Jurkat, Clone E6-1 (cell line): ENCODE data around the gene TRIM3.
A peak's percentile ranks its signal among the peaks of the same experiment; 100 is the strongest.

ENCODE experiments used
- DNase-seq: peaks from one replicate; pipeline ENCODE4 v3.0.0-alpha.2; 2011; ENCODE audit warnings: low read depth, low spot score
- H3K4me3 ChIP-seq: 2 replicates; pipeline ENCODE4 v1.5.1; 2011; ENCODE audit warnings: mild to moderate bottlenecking, low read length, control low read depth, moderate library complexity

The TRIM3 gene

DNA sequence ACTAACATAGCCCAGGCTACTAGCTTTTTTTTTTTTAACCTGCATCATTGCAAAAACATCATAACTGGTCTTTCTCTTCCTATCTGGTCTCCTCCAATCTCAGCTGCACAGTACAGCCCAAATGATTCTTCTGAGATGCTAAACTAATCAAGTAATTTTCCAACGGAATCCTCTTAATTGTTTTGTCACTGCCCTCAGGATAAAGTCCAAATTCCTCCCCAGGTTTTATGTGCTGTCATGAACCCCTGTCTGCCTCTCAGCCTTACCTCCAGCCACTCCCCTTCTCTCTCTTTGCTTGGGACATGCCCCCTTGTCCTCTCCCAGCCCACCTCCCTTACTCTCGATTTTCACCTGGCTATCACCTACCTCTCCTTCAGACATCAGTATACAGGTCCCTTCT is 67.4 kb downstream of the TRIM3 start:
- no peak overlapping the region for H3K4me3 ChIP-seq
- DNase-seq = no peak

DNA sequence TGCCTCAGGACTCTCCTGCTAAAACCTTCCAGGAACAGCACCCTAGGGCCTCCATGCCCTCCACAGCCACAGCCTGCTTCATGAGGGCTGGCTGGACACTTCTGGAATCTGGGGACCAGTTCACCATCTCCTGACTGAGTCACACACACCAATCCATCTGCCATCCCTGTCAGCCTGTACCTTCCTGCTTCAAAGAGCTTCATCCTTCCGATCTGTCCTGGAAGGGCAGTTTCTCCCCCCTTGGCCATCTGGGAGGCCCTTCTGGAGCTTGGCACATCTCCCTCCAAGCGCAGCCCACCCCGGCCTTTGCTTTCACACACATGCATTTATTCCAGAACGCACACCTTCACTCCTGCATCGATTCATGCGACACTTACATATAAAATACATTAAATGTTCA is 67.9 kb downstream of the TRIM3 start:
- DNase-seq = no peak
- no peak overlapping the region for H3K4me3 ChIP-seq

DNA sequence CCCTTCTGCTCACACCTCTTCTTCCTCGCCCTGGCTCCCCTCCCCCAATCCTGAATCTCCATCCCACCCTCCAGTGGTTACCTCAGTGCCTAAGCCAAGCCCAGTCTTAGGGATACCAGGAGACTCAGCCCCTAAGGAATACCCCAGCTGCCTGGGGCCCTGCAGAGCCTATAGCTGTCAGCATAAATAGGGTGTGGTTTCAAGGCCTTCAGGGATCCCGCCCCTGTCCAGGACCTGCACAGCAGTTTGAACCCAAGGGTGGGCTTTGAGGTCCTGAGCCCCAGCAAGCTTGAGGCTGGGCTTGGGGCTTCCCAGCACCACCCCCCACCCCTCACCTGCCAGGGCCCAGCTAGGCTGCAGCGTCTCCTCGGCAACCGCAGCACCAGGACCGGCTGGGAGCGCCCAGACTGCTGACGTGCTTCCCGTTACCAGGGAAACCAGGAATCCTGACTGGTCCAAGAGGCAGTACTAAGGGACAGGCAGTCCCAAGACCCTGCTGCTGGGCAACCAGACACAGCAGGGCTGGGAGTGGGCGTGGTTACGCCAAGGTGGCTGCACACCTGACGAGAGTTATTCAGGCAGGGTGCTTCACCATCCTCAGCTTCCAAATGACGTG is 68.6 kb downstream of the TRIM3 start:
- H3K4me3 ChIP-seq = no peak overlapping the region
- no peak for DNase-seq

DNA sequence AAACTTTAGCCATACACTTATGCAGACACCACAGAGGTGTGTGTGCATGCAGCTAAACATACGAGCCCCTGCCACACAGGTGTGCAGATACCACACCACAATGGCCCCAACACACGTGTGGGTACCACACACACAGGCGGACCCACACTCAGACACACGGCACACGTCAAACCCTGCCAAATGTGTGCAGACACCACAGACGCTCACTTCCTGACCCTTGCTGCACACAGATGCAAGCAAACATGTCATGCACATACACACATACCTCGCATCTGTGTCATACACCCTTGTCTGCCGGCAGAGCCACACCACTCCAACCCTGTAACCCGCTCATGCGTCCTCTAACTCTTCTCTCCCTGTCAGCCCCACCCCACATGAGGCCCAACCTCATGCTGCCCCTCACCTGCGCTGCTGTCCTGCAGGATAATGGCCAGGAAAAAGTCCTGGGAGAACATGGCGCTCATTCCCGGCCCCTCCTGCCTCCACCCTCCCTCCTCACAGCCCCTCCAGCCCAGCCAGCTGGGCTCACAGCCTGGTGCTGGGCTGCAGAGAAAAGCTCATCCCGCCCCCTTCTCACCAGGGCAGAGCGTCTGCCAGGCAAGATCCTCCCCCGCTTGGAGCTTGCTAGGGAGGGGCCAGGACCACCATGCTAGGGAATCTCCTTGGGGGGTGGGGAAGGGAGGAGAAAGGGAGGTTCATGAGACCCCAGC is 69.2 kb downstream of the TRIM3 start:
- H3K4me3 ChIP-seq = no peak overlapping the region
- DNase-seq = no peak

DNA sequence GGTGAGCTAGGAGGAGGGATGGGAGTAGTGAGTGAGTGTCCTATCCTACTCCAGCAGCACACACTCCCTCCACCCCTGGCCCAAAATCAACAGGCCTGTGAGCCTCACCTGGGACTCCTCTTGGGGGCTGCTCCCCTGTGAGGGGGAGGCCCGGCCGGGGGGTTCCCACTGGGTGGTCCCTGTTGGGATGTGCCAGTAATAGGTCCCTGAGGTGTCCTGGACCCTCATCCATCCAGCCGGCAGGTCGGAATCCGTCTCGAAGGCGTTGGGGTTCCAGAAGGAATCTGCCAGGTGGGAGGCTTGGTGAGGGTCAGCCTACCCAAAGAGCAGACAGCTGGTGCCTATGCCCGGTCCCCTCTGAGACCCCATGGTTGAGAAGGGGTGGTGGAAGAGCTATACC is 70.2 kb downstream of the TRIM3 start:
- DNase-seq = no peak
- H3K4me3 ChIP-seq = no peak overlapping the region

DNA sequence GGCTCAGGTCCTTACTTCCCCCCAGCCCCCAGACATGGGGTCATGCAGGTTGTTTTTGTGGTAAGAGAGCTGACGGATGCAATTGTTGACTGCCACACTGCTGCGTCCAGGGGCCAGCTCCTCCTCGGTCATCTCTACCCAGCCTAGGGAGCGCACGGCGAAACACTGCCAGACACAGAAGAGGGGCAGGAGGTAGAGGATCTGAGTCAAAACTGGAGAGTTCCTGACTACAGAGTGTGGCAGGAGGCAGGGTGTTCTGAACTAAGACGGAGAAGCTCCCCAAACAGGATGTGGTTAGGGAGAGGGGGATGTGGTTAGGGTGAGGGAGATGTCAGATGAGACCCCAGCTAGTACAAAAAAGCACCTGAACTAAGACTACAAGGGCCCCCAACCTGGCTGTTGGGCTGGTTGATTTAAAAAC is 71.2 kb downstream of the TRIM3 start:
- H3K4me3 ChIP-seq = peak overlapping the region; percentile 49
- peak; percentile 100 for DNase-seq

DNA sequence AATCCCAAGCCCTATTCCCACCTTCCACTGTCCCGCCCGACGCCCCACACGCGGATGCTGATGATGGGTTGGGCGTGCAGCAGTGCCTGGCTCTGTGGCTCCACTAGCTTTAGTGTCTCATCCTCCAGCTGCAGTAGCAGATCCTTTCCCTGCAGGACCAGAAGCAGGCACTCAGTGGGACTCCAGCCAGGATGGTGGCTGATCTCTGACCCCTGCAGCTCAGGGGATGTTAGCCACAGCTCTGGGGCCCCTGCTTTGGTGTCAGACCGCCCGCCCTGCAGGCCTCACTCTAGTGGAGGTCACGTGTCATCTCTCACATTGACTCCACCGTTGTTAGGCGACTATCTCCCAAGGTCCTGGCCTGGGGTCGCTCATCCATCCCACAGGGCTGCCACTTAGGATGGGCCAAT is 71.7 kb downstream of the TRIM3 start:
- peak overlapping the region; percentile 49 for H3K4me3 ChIP-seq
- peak; percentile 37 for DNase-seq

DNA sequence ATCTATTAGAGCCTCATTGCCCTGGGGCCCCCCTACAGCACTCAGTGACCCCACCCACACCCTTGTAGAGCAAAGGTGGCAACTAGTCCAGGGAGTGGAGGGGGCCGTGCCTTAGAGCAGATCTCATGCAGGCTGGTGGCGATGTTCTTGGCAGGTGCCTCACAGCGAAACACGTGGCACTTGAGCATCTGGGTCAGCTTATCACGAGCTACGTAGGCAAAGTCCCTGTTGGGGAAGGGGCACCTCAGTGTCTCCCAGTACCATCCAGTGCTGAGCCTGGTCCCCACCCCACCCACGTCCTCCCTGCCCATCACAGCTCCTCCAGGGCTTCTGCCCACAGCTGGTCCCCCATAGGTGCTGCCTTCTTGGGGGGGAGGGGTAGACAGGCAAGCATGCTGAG is 72.3 kb downstream of the TRIM3 start:
- no peak overlapping the region for H3K4me3 ChIP-seq
- DNase-seq = no peak

DNA sequence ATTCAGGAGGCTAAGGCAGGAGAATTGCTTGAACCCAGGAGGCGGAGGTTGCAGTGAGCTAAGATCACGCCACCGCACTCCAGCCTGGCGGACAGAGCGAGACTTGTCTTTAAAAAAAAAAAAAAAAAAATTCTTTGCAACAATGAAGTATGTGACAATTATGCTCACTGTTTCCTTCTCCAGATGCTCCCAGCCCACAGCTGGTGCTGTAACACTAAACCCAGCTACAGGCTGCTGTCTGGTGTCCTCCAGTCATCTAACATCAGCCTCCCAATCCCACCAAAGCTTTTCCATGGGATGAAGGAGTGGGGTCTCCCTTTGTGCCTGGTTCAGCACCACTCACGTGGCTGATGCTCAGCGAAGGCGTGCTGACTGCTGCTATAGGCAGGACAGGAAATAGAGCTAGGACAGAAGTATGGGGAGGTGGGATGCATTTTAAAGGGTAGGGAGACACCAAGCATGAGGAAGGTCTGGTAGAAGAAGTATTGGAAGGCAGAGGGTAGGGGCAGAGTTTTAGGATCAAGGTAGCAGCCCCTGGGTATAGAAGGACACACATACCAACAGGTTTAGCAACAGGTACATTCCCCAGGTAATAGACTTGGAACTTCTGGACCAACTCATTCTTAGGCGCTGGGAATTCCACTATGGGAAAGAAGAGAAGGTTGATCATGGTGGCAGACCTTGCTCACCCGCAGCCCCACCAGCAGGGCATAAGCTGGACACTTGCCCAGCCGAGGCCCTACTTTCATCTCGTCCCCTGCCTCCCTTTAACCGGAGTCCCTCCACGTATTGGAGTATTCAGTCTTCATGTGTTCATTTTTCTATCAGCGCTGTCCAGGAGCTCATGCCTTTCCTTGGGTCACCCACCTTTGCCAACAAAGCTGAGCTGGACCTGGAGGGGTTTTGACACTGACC is 73.1 kb downstream of the TRIM3 start:
- no peak overlapping the region for H3K4me3 ChIP-seq
- DNase-seq = no peak
